ENCODE results near the gene SLC23A1. TPM values are rescaled to one million over a fixed set of nuclear protein-coding genes. Genes with fewer than 3 reads are reported as not detected.

SLC23A1 gene
- total RNA-seq, 6 donors from 2014 or later, result 1.1 to 20.1 (median 1.8) TPM; not detected in 1

- ATAC-seq (ENCODE audit: low FRiP score in 2 of 2) (no peak), DNase-seq (no peak)
- Histone ChIP-seq H3K4me1 (peaks cover 13 to 18% (median 15%) of the 10 kb centered on the region in 4 donors), H3K27ac (peak overlapping the region; percentile 86 to 95 (median 89)), H3K9me3 (no peaks in the 10 kb centered on the region), H3K36me3 (no peaks in the 10 kb centered on the region), H3K27me3 (no peaks in the 10 kb centered on the region), H3K4me3 (peak overlapping the region; percentile 18 to 62 (median 56))
- WGBS, 2 donors, result 22% methylated on average over 7 of the region's 7 CpGs
- TF ChIP-seq, protein P1, sequence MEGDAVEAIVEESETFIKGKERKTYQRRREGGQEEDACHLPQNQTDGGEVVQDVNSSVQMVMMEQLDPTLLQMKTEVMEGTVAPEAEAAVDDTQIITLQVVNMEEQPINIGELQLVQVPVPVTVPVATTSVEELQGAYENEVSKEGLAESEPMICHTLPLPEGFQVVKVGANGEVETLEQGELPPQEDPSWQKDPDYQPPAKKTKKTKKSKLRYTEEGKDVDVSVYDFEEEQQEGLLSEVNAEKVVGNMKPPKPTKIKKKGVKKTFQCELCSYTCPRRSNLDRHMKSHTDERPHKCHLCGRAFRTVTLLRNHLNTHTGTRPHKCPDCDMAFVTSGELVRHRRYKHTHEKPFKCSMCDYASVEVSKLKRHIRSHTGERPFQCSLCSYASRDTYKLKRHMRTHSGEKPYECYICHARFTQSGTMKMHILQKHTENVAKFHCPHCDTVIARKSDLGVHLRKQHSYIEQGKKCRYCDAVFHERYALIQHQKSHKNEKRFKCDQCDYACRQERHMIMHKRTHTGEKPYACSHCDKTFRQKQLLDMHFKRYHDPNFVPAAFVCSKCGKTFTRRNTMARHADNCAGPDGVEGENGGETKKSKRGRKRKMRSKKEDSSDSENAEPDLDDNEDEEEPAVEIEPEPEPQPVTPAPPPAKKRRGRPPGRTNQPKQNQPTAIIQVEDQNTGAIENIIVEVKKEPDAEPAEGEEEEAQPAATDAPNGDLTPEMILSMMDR (IDR thresholded peaks at IDR 0.05), result no peak
- TF ChIP-seq POLR2A (IDR thresholded peaks at IDR 0.05) (no peak), EP300 (IDR thresholded peaks at IDR 0.05) (no peak), POLR2AphosphoS5 (IDR thresholded peaks at IDR 0.05) (no peak)
Measured at GRCh38 chr5:139403418-139403786, 20.3 kb upstream of the SLC23A1 start.

DNA sequence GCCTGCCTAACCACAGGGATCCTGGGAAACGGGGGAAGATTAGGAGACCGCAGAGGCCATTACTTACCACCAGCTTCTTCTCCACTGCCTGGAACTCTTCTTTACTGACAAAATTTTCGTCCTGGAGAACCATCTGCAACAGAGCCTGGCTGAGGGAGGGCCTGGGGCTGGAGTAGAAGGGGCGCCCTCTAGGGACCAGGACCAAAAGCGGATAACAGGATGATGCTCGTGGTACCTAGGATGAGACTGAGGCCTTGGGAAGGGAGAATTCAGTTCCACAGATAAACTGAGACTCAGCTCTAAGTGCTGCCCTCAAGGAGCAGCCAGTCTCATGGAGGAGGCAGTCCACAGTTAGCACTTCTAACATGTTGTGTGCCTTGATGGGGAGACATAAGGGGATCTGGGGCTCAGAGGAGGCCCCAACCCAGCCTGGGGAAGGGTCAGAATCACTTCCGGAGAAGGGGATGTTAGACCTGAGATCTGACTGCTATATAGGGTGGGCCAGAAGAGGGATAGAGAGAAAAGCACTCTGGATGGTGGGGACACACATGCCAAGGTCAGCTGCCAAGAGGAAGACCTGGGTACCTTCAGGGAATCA is 19.6 kb upstream of the SLC23A1 start:
- Histone ChIP-seq H3K4me1 (peaks cover 13 to 18% (median 15%) of the 10 kb centered on the region in 4 donors), H3K9me3 (no peaks in the 10 kb centered on the region), H3K27ac (peak overlapping the region in 2 of 4 donors; percentile 87 to 91), H3K36me3 (no peaks in the 10 kb centered on the region), H3K27me3 (no peaks in the 10 kb centered on the region), H3K4me3 (no peak overlapping the region)
- 75 to 87% methylated on average over 7 of the region's 7 CpGs for WGBS, 2 donors
- TF ChIP-seq EP300 (IDR thresholded peaks at IDR 0.05) (no peak), POLR2A (IDR thresholded peaks at IDR 0.05) (no peak), POLR2AphosphoS5 (IDR thresholded peaks at IDR 0.05) (no peak)
- TF ChIP-seq, protein P1 (IDR thresholded peaks at IDR 0.05), result peak in 3 of 6 experiments; percentile 11 to 21 (median 13)
- ATAC-seq (ENCODE audit: low FRiP score in 2 of 2), result no peak
- DNase-seq, result no peak

DNA sequence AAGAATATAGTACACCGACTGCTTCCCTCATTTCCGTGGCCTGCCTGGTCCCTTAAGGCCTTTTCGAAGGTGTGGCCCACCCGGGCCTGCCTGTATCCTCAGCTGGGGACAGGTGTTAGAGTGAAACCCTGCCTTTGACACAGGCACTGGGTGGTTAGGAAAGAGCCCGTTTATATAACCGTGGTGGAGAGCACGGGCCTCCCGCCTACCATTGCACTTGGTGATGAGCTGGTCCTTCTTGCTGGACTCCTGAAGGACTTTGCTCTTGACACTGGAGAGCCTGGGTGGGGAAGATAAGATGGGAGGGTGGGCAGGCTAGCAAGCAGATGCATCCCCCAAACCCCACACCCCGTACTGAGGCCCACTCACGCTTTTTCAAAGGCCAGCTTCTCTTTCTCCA is 18.4 kb upstream of the SLC23A1 start:
- Histone ChIP-seq H3K4me1 (peaks cover 13 to 18% (median 15%) of the 10 kb centered on the region in 4 donors), H3K27ac (no peak overlapping the region), H3K36me3 (no peaks in the 10 kb centered on the region), H3K4me3 (no peak overlapping the region), H3K27me3 (no peaks in the 10 kb centered on the region), H3K9me3 (no peaks in the 10 kb centered on the region)
- 86 to 92% methylated on average over 10 of the region's 10 CpGs for WGBS, 2 donors
- TF ChIP-seq, protein P1 (IDR thresholded peaks at IDR 0.05), result no peak
- TF ChIP-seq EP300 (IDR thresholded peaks at IDR 0.05) (no peak), POLR2A (IDR thresholded peaks at IDR 0.05) (no peak), POLR2AphosphoS5 (IDR thresholded peaks at IDR 0.05) (no peak)
- ATAC-seq (ENCODE audit: low FRiP score in 2 of 2), result no peak
- DNase-seq, result no peak

DNA sequence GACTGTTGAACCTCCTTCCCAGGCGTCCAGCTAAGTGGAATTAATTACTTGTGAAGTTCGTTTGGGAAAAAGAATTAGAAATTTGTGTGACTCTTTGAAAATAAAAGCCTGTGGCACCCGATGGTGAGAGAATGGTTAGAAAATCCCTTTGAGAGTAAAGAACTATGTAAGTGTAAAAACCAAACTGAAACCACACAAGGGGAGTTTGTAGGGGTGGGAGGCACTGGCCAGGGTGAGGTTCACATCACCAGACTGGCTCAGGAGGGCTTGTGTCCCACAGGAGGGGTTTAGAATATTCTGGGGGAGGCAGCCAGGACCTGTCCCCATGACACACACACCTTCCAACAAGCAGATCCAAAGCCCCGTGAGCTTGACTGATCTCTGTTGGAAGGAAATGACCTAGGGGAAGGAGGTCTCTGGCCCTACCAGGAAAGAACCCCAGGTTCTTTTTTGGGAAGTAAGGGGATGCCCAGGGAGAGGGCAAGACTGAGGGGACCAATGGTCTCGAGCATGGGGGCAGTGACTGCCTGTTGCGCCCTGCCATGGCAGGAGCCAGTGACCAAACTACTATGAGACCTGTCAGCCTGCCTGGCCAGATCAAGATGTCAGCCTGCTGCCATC is 16.5 kb upstream of the SLC23A1 start:
- TF ChIP-seq POLR2AphosphoS5 (IDR thresholded peaks at IDR 0.05) (no peak), POLR2A (IDR thresholded peaks at IDR 0.05) (no peak), EP300 (IDR thresholded peaks at IDR 0.05) (no peak)
- TF ChIP-seq, protein P1 (IDR thresholded peaks at IDR 0.05), result no peak
- Histone ChIP-seq H3K36me3 (no peaks in the 10 kb centered on the region), H3K9me3 (no peaks in the 10 kb centered on the region), H3K4me3 (no peak overlapping the region), H3K4me1 (peaks cover 12 to 24% (median 17%) of the 10 kb centered on the region in 4 donors), H3K27ac (no peak overlapping the region), H3K27me3 (peaks cover 0 to 7% (median 2%) of the 10 kb centered on the region in 4 donors)
- no peak for DNase-seq
- WGBS, 2 donors, result 83 to 87% methylated on average over 6 of the region's 6 CpGs
- no peak for ATAC-seq (ENCODE audit: low FRiP score in 2 of 2)
